HepG2 (cell line): ENCODE measurements around the gene TSGA10IP. TPM values are rescaled to one million over a fixed set of nuclear protein-coding genes. Genes with fewer than 3 reads are reported as not detected.

Experiments
- ARID3A ChIP-seq: IDR thresholded peaks from 2 replicates; pipeline ENCODE4 v1.6.1; 2012; ENCODE audit warnings: low read depth, low read length, improper control_type of control experiment
- DDIT3 ChIP-seq: sonication (generic); formaldehyde crosslinking; IDR thresholded peaks from 2 replicates; pipeline ENCODE4 v1.4.0; 2020; ENCODE audit warnings: mild to moderate bottlenecking, missing genetic modification reagents
- FOXA1 ChIP-seq, 2 experiments: fragments of 450-650 bp in 1 of 2; sonication (generic) in 1 of 2; formaldehyde crosslinking in 1 of 2; IDR thresholded peaks; 2 replicates each; pipeline versions ENCODE4 v1.4.0 to v1.6.1; 2016 to 2020; ENCODE audit warnings: missing genetic modification reagents in 1 of 2
- GATAD2A ChIP-seq: IDR thresholded peaks from 2 replicates; pipeline ENCODE4 v1.6.1; 2016
- GPN1 ChIP-seq: sonication (generic); formaldehyde crosslinking; IDR thresholded peaks from 2 replicates; pipeline ENCODE4 v1.5.1; 2020; ENCODE audit warnings: missing genetic modification reagents, borderline replicate concordance
- HNF1A ChIP-seq, 2 experiments: sonication (generic) in 1 of 2; formaldehyde crosslinking in 1 of 2; IDR thresholded peaks; 2 replicates each; pipeline versions ENCODE4 v1.4.0 to v1.6.1; 2016 to 2020; ENCODE audit warnings: borderline replicate concordance in 1 of 2, low read depth in 1 of 2, mild to moderate bottlenecking in 1 of 2, missing genetic modification reagents in 1 of 2
- HNRNPL ChIP-seq: fragments of 200-400 bp; formaldehyde crosslinking; IDR thresholded peaks from 2 replicates; pipeline ENCODE4 v1.6.1; 2017; ENCODE audit warnings: mild to moderate bottlenecking, low read depth, low read length
- KLF9 ChIP-seq: IDR thresholded peaks from 2 replicates; pipeline ENCODE4 v1.6.1; 2016; ENCODE audit warnings: low read depth
- NR2C2 ChIP-seq: sonication (generic); formaldehyde crosslinking; IDR thresholded peaks from 2 replicates; pipeline ENCODE4 v1.4.0; 2020; ENCODE audit warnings: missing genetic modification reagents, mild to moderate bottlenecking, moderate library complexity, borderline replicate concordance
- PHF5A ChIP-seq: IDR thresholded peaks from one replicate; pipeline ENCODE4 v1.6.1; 2018; ENCODE audit warnings: low read depth, missing genetic modification reagents; ENCODE audit not compliant: unreplicated experiment
- SALL2 ChIP-seq: sonication (generic); formaldehyde crosslinking; IDR thresholded peaks from 2 replicates; pipeline ENCODE4 v1.8.1; 2023; ENCODE audit warnings: mild to moderate bottlenecking, missing genetic modification reagents, inconsistent platforms
- ZBTB33 ChIP-seq: sonication (generic); formaldehyde crosslinking; IDR thresholded peaks from 2 replicates; pipeline ENCODE4 v1.4.0; 2020; ENCODE audit warnings: missing genetic modification reagents
- ZBTB7B ChIP-seq: sonication (generic); formaldehyde crosslinking; IDR thresholded peaks from 2 replicates; pipeline ENCODE4 v1.4.0; 2020; ENCODE audit warnings: missing genetic modification reagents
- ZNF446 ChIP-seq: sonication (generic); formaldehyde crosslinking; IDR thresholded peaks from 2 replicates; pipeline ENCODE4 v1.5.0; 2020; ENCODE audit warnings: mild to moderate bottlenecking, missing genetic modification reagents
- ZNF605 ChIP-seq: sonication (generic); formaldehyde crosslinking; IDR thresholded peaks from 2 replicates; pipeline ENCODE4 v1.8.0; 2022; ENCODE audit warnings: mild to moderate bottlenecking, missing genetic modification reagents
- ZNF781 ChIP-seq: sonication (generic); formaldehyde crosslinking; IDR thresholded peaks from 2 replicates; pipeline ENCODE4 v1.5.1; 2020; ENCODE audit warnings: borderline replicate concordance, mild to moderate bottlenecking, missing genetic modification reagents; ENCODE audit errors: not compliant biosample characterization
- ZSCAN29 ChIP-seq: sonication (generic); formaldehyde crosslinking; conservative IDR thresholded peaks from 2 replicates; pipeline ENCODE4 v1.4.0; 2020; ENCODE audit warnings: mild to moderate bottlenecking, missing genetic modification reagents
- ZSCAN31 ChIP-seq: sonication (generic); formaldehyde crosslinking; IDR thresholded peaks from 2 replicates; pipeline ENCODE4 v1.5.0; 2020; ENCODE audit warnings: low read depth, mild to moderate bottlenecking, missing genetic modification reagents
- polyA plus RNA-seq, 8 experiments: library from polyadenylated mRNA; depleted of rRNA in 3 of 8; stranded (reverse) in 7 of 8; unstranded in 1 of 8; fragments of >200 nt; fragmentation: Illumina TruSeq in 4 of 8; extraction: Trizol in 4 of 8; gene quantifications; 2 replicates each; pipeline versions ENCODE4 v1.2.1 to v1.2.3, GENCODE V29; 2011 to 2016; ENCODE audit warnings: low read depth in 4 of 8, missing spikeins in 1 of 8, mixed read lengths in 1 of 8; ENCODE audit not compliant: insufficient read depth in 1 of 8
- total RNA-seq, 5 experiments: library from RNA; depleted of rRNA; stranded (reverse); fragments of >200 nt; fragmentation: Illumina TruSeq; extraction: Trizol; gene quantifications; 2 replicates each; pipeline ENCODE4 v1.2.3, GENCODE V29; 2016; ENCODE audit warnings: low read depth in 1 of 5

TSGA10IP gene
- total and polyA plus RNA-seq, 2 of the 13 experiments (the other 11 are each of a cell fraction or from before 2014, with no cell fraction given) = not detected

DNA sequence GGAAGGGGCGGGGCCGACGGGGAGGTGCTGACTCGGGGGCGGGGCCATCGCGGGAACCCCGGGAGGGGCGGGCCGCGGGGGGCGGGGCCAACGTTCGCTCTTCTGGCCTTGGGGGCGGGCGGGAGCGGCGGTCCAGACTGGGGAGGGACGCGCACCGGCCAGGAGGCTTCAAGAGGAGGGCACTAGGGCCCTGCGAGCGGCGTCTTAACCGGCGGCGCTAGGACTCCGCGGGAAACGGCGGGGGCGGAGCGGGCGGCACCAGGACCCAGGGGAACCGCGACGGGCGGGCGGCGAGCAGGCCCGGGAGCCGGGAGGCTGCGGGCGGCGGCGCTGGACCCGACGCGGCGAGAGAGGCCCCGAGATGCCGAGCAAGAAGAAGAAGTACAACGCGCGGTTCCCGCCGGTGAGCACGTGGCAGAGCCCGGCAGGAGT lies 26.1 kb upstream of the TSGA10IP start, which contains the start of gene DRAP1 (continued):
- TF ChIP-seq ZBTB33 (CRISPR knock-in tag) (peak; percentile 75), ZBTB7B (CRISPR knock-in tag) (peak; percentile 87), ZSCAN31 (CRISPR knock-in tag) (0 out of 2 replicates have a peak, but pooled peaks have one; percentile 12), PHF5A (CRISPR knock-in tag) (peak; percentile 92), DDIT3 (no peak), SALL2 (CRISPR knock-in tag) (peak; percentile 89), FOXA1 (IDR thresholded peaks at IDR 0.05) (no peak), FOXA1 (CRISPR knock-in tag; IDR thresholded peaks at IDR 0.05) (peak; percentile 48), GPN1 (CRISPR knock-in tag) (peak; percentile 60; the same call in 1 of the 2 replicates), ZNF781 (CRISPR knock-in tag) (no peak), HNF1A (IDR thresholded peaks at IDR 0.05; ENCODE audit: low read depth) (no peak), HNF1A (CRISPR knock-in tag; IDR thresholded peaks at IDR 0.05; ENCODE audit: borderline replicate concordance) (peak; percentile 54; the same call in 1 of the 2 replicates), KLF9 (CRISPR knock-in tag) (peak; percentile 80; the same call in 1 of the 2 replicates), ZNF605 (CRISPR knock-in tag) (no peak), NR2C2 (peak; percentile 63), HNRNPL (no peak), ZSCAN29 (peak; percentile 58; the same call in 1 of the 2 replicates), ARID3A (peak; percentile 34; the same call in 1 of the 2 replicates), ZNF446 (CRISPR knock-in tag) (peak; percentile 44; the same call in 1 of the 2 replicates), GATAD2A (CRISPR knock-in tag) (peak; percentile 57; the same call in 1 of the 2 replicates)
